Spleen (tissue), 11 donors: ENCODE data around the gene S100A16. TPM values are rescaled to one million over a fixed set of nuclear protein-coding genes. Genes with fewer than 3 reads are reported as not detected.
A peak's percentile ranks its signal among the peaks of the same experiment; 100 is the strongest.
"Not testable (repeated sequence)": the region's sequence is repeated elsewhere in the genome, so short reads cannot be mapped to it uniquely, and the experiment has no call there.

Experiments used
- DNase-seq: peaks from one replicate; pipeline ENCODE4 v3.0.0-alpha.2; 2020
- H3K27ac ChIP-seq, 8 donors: fragments of 200-600 bp; sonication (generic) in 7 of 8; 1 replicate in 4 of 8; 2 replicates in 4 of 8; pipeline versions ENCODE4 v1.5.0 to v1.8.0; 2016 to 2021; ENCODE audit warnings: inconsistent platforms in 4 of 8, mild to moderate bottlenecking in 4 of 8, moderate library complexity in 1 of 8
- H3K27me3 ChIP-seq, 7 donors: fragments of 200-600 bp; sonication (generic) in 6 of 7; replicated peaks in 1 of 7; 1 replicate in 4 of 7; 2 replicates in 3 of 7; pipeline versions ENCODE4 v1.5.0 to v1.8.0; 2016 to 2021; ENCODE audit warnings: inconsistent platforms in 3 of 7, mild to moderate bottlenecking in 1 of 7
- H3K36me3 ChIP-seq, 6 donors: fragments of 200-600 bp; sonication (generic) in 5 of 6; 1 replicate in 4 of 6; 2 replicates in 2 of 6; pipeline versions ENCODE4 v1.5.0 to v1.8.0; 2016 to 2021; ENCODE audit warnings: inconsistent platforms in 2 of 6
- H3K4me1 ChIP-seq, 6 donors: fragments of 200-600 bp; sonication (generic) in 5 of 6; 1 replicate in 3 of 6; 2 replicates in 3 of 6; pipeline versions ENCODE4 v1.5.0 to v1.8.0; 2016 to 2021; ENCODE audit warnings: inconsistent platforms in 3 of 6
- H3K4me3 ChIP-seq, 8 donors: fragments of 200-600 bp; sonication (generic) in 7 of 8; 1 replicate in 4 of 8; 2 replicates in 4 of 8; pipeline versions ENCODE4 v1.5.0 to v1.8.0; 2016 to 2021; ENCODE audit warnings: inconsistent platforms in 4 of 8, mild to moderate bottlenecking in 4 of 8, moderate library complexity in 2 of 8
- H3K9me3 ChIP-seq, 8 donors: fragments of 200-600 bp; sonication (generic) in 7 of 8; 1 replicate in 4 of 8; 2 replicates in 4 of 8; pipeline versions ENCODE4 v1.5.0 to v1.8.0; 2016 to 2021; ENCODE audit warnings: inconsistent platforms in 4 of 8
- POLR2A ChIP-seq, 3 donors: fragments of 450-650 bp; IDR thresholded peaks; one replicate each; pipeline ENCODE4 v1.5.1; 2017; ENCODE audit warnings: antibody characterized with exemption in 3 of 3, mild to moderate bottlenecking in 1 of 3
- POLR2AphosphoS5 ChIP-seq, 3 donors: sonication (generic); formaldehyde crosslinking; IDR thresholded peaks; one replicate each; pipeline ENCODE4 v1.5.1; 2017; ENCODE audit warnings: antibody characterized with exemption in 3 of 3
- WGBS, 5 donors: extraction: QIAGEN DNeasy Blood & Tissue Kit in 3 of 5; methylation state at CpG; one replicate each; pipeline versions ENCODE4 v1.1.5 to v1.1.7; 2013 to 2018; 5-methylcytosine and 5-hydroxymethylcytosine counted together
- intact Hi-C: fragments of 100-400 bp; cut with DNase I; formaldehyde crosslinking; loops from one replicate; pipeline ENCODE4 v1.15.0; 2023; ENCODE audit warnings: low total_unique reads
- polyA plus RNA-seq, 3 donors: library from polyadenylated mRNA; stranded (reverse); fragments of 200-250 nt; gene quantifications; one replicate each; pipeline ENCODE4 v1.2.1, GENCODE V29; 2013
- total RNA-seq, 7 donors: library from RNA; depleted of rRNA in 3 of 7; stranded (reverse); fragments of >200 nt in 3 of 7; fragmentation: NEBNext Ultra II Directional in 4 of 7; extraction: Animal tissue kit (Norgen Biotek cat#: 25700) in 4 of 7; gene quantifications; one replicate each; pipeline versions ENCODE4 v1.1.0 to v1.2.1, GENCODE V29; 2016 to 2021
- TF ChIP-seq, protein P1 (sequence below), 11 experiments: fragments of 200-600 bp in 7 of 11; fragments of 450-650 bp in 4 of 11; sonication (generic) in 4 of 11; IDR thresholded peaks in 8 of 11; conservative IDR thresholded peaks in 3 of 11; 1 replicate in 7 of 11; 2 replicates in 4 of 11; pipeline versions ENCODE4 v1.4.0 to v1.8.0; 2016 to 2021; ENCODE audit warnings: antibody characterized with exemption in 11 of 11, inconsistent platforms in 4 of 11, mild to moderate bottlenecking in 1 of 11
- donor health status: healthy with polysubstance abuse.
- donor health status: DM: no; HTN: no; CAD: no; lungs with moderate emphysema.
- donor health status: DM: no; HTN: no; CAD: no.
- donor health status: Bipolar disorder and iron deficiency.
- donor health status: healthy.
- donor health status: DM: no; HTN: no; CAD: no.
- donor health status: DM: yes; HTN: yes; CAD: no.

Gene S100A16
- total and polyA plus RNA-seq, 10 donors = 52.0 to 111 (median 91.6) TPM

DNA sequence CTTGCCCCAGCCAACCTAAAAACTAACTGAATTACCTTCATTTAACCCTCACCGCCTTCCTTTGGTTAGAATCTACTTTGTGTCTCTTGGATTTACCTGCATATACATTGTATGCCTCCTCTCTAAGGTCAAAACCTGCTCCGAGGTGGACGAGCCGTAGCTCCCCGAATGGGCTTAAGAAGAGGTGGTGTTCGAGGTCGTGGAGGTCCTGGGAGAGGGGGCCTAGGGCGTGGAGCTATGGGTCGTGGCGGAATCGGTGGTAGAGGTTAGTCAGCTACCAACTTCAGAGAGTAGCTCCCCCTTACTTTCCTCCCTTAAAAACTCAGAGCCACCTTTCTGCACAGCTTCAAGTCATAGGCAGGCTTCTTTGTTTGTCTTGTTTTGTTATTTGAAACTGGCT, 30.2 kb upstream of the S100A16 start:
- Histone ChIP-seq H3K4me1 (peaks cover 0 to 87% (median 32%) of the 10 kb centered on the region in 6 donors), H3K27me3 (no peaks in the 10 kb centered on the region), H3K4me3 (no peak overlapping the region), H3K9me3 (no peaks in the 10 kb centered on the region), H3K36me3 (peaks cover 2 to 99% (median 91%) of the 10 kb centered on the region in 6 donors), H3K27ac (no peak overlapping the region)
- DNase-seq = no peak
- no peak for TF ChIP-seq POLR2A (IDR thresholded peaks at IDR 0.05)
- peak in 1 of 3 donors; percentile 16 for TF ChIP-seq POLR2AphosphoS5 (IDR thresholded peaks at IDR 0.05)
- intact Hi-C loops = no loop called here
- 91 to 93% (median 93%) methylated on average over 11 of the region's 11 CpGs for WGBS, 5 donors

DNA sequence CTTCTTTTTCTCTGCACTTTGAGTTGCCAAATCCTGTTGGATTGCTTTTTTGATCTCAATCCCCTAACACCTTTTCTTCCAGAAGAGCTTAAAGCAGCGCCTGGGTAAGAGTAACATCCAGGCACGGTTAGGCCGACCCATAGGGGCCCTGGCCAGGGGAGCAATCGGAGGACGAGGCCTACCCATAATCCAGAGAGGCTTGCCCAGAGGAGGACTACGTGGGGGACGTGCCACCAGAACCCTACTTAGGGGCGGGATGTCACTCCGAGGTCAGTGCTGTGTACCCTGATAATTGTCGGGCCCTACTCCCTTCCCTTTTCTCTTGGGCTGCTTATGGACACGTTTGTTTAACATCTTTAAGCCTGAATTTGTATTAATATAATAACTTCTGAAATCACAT, 29.2 kb upstream of the S100A16 start:
- WGBS, 5 donors = 82 to 92% (median 90%) methylated on average over 11 of the region's 11 CpGs
- no peak for DNase-seq
- TF ChIP-seq POLR2A (IDR thresholded peaks at IDR 0.05) (no peak), POLR2AphosphoS5 (IDR thresholded peaks at IDR 0.05) (peak in 1 of 3 donors; percentile 15)
- TF ChIP-seq, protein P1, sequence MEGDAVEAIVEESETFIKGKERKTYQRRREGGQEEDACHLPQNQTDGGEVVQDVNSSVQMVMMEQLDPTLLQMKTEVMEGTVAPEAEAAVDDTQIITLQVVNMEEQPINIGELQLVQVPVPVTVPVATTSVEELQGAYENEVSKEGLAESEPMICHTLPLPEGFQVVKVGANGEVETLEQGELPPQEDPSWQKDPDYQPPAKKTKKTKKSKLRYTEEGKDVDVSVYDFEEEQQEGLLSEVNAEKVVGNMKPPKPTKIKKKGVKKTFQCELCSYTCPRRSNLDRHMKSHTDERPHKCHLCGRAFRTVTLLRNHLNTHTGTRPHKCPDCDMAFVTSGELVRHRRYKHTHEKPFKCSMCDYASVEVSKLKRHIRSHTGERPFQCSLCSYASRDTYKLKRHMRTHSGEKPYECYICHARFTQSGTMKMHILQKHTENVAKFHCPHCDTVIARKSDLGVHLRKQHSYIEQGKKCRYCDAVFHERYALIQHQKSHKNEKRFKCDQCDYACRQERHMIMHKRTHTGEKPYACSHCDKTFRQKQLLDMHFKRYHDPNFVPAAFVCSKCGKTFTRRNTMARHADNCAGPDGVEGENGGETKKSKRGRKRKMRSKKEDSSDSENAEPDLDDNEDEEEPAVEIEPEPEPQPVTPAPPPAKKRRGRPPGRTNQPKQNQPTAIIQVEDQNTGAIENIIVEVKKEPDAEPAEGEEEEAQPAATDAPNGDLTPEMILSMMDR (IDR thresholded peaks at IDR 0.05 in 8 of 11, conservative IDR thresholded peaks at IDR 0.05 in 3 of 11) = no peak

GRCh38 chr1:153640861-153641260, 27.9 kb upstream of the S100A16 start:
- H3K9me3 ChIP-seq = no peaks in the 10 kb centered on the region
- no peak for DNase-seq
- no peaks in the 10 kb centered on the region for H3K27me3 ChIP-seq
- H3K27ac ChIP-seq = no peak overlapping the region
- intact Hi-C loops = no loop called here
- no peak overlapping the region for H3K4me3 ChIP-seq
- 70 to 86% (median 79%) methylated on average over 6 of the region's 6 CpGs for WGBS, 5 donors
- peaks cover 8 to 100% (median 97%) of the 10 kb centered on the region in 6 donors for H3K36me3 ChIP-seq
- peaks cover 12 to 93% (median 37%) of the 10 kb centered on the region in 6 donors for H3K4me1 ChIP-seq
- TF ChIP-seq POLR2AphosphoS5 (IDR thresholded peaks at IDR 0.05) = no peak
- TF ChIP-seq, protein P1 (IDR thresholded peaks at IDR 0.05 in 8 of 11, conservative IDR thresholded peaks at IDR 0.05 in 3 of 11) = no peak
- TF ChIP-seq POLR2A (IDR thresholded peaks at IDR 0.05) = no peak

More for the DNA sequence above, 29.2 kb upstream of the S100A16 start:
- H3K4me3 ChIP-seq = no peak overlapping the region
- intact Hi-C loops = no loop called here
- no peaks in the 10 kb centered on the region for H3K27me3 ChIP-seq
- H3K36me3 ChIP-seq = peaks cover 6 to 100% (median 99%) of the 10 kb centered on the region in 6 donors
- no peaks in the 10 kb centered on the region for H3K9me3 ChIP-seq
- H3K27ac ChIP-seq = no peak overlapping the region
- peaks cover 5 to 93% (median 35%) of the 10 kb centered on the region in 6 donors for H3K4me1 ChIP-seq

GRCh38 chr1:153640213-153640612, 27.3 kb upstream of the S100A16 start:
- H3K36me3 ChIP-seq = peaks cover 8 to 100% (median 91%) of the 10 kb centered on the region in 6 donors
- H3K4me3 ChIP-seq, H3K27ac ChIP-seq, intact Hi-C loops, H3K27me3 ChIP-seq, DNase-seq, H3K9me3 ChIP-seq: not testable (repeated sequence)
- H3K4me1 ChIP-seq = peaks cover 18 to 93% (median 40%) of the 10 kb centered on the region in 6 donors
- 95 to 98% (median 96%) methylated on average over 5 of the region's 5 CpGs for WGBS, 5 donors

DNA sequence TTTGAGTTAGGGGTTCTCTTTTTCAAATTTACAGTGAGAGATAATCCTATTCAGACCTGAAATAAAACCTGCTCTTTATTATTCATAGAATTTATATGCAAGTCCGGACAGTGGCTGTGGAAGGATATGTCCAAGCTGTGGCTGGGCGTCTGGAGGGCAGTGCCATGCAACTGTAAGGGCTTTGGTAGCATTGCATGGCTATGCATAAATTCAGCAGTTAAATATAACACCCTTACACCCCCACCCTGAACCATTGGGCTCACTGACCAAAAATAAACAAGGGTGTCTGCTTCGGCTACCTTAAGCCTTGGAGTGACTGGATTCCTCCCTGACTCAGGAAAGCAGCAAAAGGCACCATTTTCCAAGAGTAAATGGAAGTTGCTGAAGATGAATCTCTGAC, 26.3 kb upstream of the S100A16 start:
- no peak overlapping the region for H3K27ac ChIP-seq
- 83 to 96% (median 91%) methylated on average over 3 of the region's 3 CpGs for WGBS, 5 donors
- no peak overlapping the region for H3K4me3 ChIP-seq
- H3K4me1 ChIP-seq = peaks cover 18 to 93% (median 44%) of the 10 kb centered on the region in 6 donors
- H3K27me3 ChIP-seq = no peaks in the 10 kb centered on the region
- TF ChIP-seq, protein P1 (IDR thresholded peaks at IDR 0.05 in 8 of 11, conservative IDR thresholded peaks at IDR 0.05 in 3 of 11) = no peak
- TF ChIP-seq POLR2A (IDR thresholded peaks at IDR 0.05) (no peak), POLR2AphosphoS5 (IDR thresholded peaks at IDR 0.05) (no peak)
- H3K9me3 ChIP-seq = no peaks in the 10 kb centered on the region
- no peak for DNase-seq
- intact Hi-C loops = no loop called here
- peaks cover 8 to 94% (median 81%) of the 10 kb centered on the region in 6 donors for H3K36me3 ChIP-seq
